Medulla oblongata (tissue), 1 donor: Measurements from ENCODE around the gene PGR.

Source experiments
- DNase-seq: peaks from one replicate; pipeline ENCODE4 v3.0.0-alpha.2; 2015; ENCODE audit errors: extremely low spot score

Gene PGR

DNA sequence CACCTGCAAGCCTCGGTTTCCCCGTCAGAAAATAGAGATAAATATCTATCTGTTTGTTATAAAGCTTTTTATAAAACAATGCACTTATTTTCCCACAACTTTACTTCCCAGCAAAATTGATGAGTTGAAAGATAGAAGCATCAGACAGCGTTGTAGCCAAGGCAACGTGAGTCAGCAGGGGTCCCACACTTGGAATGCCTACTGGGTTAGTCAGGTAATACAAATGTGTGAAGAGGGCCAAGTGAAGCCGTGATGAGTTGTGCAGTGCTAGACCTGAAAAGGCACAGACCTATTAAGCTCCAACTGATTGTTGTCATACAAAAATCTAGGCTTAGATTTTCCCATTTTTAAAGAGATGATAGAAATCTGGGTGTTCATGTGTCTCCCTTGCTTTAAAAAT is 118.7 kb downstream of the PGR start:
- DNase-seq: no peak

DNA sequence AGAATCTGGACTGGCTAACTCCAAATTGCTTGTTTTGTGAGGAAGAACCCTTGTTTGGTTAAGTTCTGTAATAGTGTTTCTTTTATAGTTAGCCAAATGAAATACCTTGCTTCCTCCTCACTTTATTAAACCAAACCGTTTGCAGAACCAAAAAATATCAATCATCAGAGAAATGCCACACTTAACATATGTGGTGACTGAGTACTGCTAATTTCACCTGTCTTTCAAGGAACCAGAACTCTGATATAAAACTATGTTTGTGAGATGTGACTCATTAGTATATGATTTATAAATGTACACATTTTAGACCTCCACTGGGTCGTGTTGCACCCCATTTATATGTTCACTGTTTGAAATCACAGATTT is 119.9 kb downstream of the PGR start:
- no peak for DNase-seq

DNA sequence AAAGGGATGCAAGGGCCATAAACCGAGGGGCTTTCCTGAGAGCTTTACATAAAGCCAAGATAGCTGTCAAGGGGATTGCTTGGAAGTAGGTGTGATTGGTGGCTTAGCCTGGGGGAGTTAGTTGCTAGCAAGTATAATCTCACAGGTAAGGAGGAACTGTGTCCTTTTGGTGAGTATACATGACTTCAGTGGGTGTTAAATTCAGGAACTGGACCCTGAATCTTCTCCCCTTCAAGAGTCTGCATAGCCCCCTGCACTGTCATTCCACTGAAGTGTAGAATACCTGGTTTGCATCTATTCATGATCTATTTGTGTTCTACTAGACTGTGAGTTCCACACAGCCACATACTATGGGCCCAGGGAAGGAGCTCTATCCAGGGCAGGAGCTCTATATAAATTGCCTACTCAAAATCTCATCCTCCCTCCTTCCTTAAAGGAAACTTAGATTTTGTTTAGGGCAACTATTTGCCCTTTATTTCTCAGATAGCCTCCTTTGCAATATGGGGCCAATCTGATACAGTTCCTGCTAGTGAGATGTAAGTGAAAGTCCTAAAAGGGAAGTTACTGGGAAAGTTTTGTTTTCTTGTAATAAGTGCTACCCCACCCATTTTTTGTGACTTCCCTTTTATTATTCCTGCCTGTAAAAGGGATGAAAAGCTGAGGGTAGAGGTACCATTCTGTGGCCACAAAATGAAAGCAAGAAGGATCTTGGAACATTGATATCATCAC is 120.5 kb downstream of the PGR start:
- DNase-seq: no peak

- DNase-seq: no peak
Observed at GRCh38 chr11:101003468-101003867, 126.1 kb downstream of the PGR start.

DNA sequence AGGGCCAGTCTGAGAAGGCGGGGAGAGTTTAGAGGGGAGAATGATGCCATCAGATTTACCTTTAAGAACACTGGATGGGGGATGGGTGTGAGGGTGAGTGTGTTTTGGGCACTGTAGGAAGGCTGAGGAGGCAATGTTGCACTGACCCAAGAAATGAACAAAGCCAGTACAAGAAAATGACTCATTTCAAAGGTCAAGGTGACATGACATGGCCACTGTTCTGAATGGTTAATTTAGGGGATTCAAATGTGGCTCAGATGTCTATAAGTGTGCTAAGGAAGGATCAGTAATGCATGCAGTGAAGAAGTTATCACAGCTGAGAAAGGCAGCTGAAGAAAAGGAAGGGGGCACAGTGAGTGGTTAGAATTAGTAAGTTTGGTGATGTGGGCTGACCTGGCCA is 129.9 kb downstream of the PGR start:
- DNase-seq: no peak

GRCh38 chr11:100994966-100995365 is 134.6 kb downstream of the PGR start:
- DNase-seq: no peak

- DNase-seq: no peak
Observed at GRCh38 chr11:100991541-100991940, 138.1 kb downstream of the PGR start.

- DNase-seq: no peak
Observed at GRCh38 chr11:100990931-100991330, 138.7 kb downstream of the PGR start.

DNA sequence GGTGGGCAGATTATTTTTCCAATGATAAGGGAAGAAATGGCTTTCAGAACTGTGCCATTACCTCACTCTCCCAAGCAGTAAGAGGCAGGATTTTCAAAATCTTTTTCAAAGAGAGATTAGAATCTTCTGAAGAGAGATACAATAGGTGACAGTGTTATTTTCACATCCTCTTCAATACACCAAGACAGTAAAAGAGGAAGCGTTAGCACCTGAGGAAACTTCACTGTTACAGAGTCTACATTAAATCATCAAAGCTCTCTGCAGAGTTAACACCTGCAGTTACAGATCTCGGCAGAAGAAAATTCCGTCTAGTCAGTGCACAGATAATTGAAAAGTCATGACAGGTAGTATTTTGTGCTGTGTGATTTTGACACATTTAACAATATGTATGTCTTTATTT is 144.9 kb downstream of the PGR start:
- no peak for DNase-seq

DNA sequence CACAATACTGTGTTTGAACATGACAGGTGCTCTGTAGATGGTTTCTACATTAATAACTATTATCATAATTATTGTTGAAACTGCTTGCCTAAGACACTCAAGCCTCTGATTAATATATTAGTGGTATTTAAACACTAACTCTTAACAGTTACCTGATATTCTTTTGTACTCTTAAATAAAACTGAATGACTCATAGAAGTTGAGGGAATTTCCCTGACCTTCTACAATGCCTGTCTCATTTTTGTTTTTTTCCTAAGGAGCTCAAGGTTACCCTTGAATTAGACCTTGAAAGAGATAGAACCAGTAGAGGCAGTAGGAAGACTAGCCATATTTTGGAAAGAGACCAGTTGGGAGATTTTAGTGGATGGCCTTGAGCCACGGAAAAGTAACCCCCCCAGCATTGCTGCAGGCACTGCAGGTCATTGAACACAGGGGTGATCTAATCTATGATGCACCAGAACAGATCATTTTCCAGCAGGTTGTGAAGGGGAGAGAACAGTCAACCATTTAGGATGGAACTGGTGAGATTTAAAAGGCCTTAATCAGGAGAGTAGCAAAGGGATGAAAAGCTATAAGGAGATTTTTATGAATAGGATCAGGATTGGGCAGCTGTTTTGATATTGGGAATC is 148.3 kb downstream of the PGR start:
- DNase-seq: no peak

- no peak for DNase-seq
Observed at GRCh38 chr11:100980156-100980555, 149.5 kb downstream of the PGR start.
